Measurements from ENCODE around the gene FMO4.
"Not testable (repeated sequence)": the region's sequence is repeated elsewhere in the genome, so short reads cannot be mapped to it uniquely, and the experiment has no call there.

FMO4 gene

DNA sequence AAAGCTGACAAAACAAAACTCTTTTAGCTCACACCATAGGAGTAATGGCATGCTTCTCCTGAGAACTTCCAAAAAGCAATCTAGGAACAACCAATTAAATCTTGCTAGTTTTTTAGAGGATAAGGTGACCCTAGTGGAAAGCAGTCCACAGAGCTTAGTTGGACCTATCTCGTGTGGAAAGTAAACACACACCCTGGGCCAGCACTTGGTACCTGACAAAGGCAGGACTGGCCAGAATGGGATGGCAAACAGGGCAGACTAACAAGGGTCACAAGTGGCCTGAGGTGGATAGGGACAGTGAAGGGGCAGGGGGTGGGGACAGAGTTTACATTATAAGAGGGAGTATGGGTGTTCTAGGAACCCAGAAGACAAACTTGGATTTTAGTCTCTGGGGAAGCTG, 22.0 kb downstream of the FMO4 start:
- DNase-seq = no peak

DNA sequence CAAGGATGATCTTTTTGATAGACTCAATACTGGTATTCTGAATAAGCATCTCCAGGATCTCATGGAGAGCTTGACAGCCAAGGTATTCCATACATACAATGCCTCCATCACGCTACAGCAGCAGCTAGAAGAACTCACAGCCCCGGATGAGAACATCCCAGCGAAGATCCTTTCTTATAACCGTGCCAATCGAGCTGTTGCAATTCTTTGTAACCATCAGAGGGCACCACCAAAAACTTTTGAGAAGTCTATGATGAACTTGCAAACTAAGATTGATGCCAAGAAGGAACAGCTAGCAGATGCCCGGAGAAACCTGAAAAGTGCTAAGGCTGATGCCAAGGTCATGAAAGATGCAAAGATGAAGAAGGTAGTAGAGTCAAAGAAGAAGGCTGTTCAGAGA, 25.4 kb downstream of the FMO4 start:
- DNase-seq = not testable (repeated sequence)

DNA sequence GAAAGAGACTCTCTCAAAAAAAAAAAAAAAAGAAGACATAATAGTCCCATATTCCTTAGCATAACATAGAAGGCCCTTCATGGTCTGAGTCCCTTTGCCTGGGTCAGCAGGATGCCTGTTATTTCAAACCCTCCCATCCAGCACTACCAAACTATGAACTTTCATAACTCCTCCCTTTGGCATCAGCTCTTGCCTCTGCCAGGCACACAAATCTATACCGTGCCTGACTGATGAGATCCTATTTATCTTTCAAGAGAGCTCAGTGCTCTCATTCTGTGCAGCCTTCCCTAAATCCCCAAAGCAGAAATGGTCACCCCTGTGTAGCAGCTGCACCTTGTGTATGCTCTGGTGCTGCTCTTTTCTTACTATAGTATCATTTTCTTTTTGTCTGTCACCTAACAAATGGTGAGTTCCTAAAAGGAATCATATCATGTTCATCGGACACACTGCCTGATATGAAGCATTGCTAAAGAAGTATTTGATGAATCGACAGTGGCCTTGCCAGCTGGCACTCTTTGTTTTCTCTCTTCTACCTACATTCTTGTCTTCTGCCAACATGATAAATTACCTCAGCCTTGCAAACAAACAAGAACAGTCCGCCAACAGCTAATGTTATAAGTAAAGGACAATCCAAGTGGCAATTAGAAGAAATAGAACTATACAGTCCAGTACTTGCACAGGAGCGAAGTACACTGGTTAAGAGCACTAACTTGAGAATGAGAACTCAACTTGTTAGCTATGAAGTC, 29.9 kb downstream of the FMO4 start:
- DNase-seq = no peak

DNA sequence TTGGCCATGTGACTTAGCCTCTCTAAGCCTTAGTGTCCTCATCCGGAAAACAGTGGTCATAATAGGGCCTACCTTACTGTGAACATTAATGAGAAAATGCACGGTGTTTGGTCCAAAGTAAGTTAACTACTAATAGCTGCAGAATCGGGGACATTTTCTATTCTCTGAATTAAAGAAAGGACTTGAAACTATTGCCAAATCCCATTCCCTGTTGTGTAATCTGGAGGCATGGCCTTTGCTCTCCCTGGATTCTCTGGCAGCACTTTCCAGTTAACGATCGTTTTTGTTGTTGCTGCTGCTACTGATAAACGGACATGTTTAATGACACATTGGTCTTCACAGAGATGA, 30.5 kb downstream of the FMO4 start:
- DNase-seq = no peak

DNA sequence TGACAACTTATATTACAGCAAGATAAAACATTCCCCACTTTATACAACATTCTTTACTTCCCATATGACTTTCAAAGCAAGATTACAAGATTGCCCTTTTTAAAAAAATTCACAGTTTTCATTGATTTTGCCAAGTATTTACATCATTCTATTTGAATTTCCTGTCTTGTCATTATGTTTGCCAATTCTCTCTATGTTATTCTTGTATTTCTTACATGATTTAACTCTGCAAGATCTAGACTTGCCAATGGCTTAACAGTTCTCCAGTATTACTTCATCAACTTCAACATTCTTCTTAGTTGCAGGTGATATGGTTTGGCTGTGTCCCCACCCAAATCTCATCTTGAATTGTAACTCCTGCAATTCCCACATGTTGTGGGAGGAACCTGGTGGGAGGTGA, 31.6 kb downstream of the FMO4 start:
- DNase-seq = no peak

DNA sequence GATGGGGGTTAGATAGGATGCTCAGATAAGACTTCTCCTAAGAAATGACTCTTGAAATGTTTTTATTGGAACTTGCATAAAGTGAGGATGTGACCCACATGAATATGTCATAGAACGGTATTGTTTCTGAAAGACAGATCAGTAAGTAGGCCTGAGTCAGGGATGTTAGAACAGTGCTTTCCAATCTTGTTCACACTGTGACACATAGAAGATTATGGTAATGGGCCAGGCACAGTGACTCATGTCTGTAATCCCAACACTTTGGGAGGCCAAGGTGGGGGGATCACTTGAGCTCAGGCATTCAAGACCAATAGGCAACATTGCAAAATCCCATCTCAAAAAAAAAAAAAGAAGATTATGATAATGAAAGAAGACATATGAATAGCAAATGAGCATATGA, 32.9 kb downstream of the FMO4 start:
- DNase-seq = no peak

DNA sequence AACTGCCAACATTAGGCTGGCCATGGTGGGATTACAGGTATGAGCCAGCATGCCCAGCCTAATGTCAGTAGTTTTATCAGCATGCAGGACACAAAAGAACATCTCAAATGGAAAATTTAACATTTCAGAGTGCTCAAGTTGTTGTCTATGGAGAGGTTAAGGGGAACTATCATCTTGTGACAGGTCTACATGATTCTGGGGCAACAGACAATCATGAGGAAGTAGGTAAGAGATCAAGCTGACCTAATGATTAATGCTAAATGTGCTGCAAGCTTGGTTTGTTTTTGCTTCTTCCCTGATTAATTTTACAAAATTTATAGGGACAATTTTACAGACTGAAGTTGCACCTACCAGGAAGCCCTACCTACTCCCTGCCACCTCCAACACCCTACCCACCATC, 36.6 kb downstream of the FMO4 start:
- DNase-seq = no peak

DNA sequence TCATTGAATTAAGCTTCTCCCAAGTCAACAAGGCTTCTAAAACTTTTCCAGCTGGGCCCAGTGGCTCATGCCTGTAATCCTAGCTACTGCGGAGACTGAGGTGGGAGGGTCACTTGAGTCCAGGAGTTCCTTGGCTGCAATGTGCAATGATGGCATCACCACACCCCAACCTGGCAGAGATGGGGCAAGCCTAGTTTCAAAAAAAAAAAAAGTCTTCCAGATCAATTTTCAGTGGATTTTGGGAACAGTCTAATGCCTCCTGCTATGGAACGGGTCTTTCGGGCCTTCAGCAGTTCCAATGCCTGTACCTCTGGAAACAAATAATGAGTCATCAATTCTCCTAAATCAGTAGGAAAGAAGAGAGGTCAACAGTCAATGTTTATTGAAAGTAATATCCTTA, 38.0 kb downstream of the FMO4 start:
- no peak for DNase-seq

DNA sequence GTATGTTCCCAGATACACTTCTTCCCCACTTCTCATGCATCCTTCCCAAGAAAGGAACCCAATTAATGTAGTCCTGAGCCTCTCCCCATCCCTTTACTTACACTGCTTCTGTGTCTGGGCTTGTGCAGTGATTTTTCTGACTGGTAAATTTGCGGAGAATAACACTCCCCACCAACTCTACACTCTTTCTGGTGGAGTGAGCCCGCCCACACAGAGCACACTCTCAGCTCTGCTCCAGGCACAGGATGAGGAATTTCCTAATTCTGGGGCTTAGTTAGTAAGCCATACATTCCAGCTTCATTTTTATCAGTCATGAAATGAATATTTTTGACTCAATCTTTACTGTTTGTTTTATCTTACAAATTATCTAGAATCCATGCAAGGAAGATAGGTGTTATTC, 38.6 kb downstream of the FMO4 start:
- no peak for DNase-seq

DNA sequence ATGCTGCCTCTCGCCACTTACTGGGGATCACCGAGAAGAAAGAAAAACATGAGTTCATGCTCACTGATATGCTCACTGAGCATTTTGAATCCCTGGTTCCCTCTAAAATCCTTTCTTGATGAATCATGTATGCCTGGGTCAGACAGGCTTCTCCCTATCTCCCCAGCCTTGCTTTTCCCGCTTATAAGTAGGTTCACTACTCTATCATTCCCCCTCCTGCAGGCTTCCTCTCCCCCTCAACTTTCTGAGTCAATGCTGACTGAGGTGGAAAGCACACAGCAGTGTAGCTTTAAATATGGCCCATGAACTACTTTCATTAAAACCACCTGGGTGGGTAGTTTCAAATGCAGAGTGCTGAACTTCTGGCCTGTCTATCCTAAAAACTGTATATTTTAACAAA, 41.7 kb downstream of the FMO4 start:
- DNase-seq = no peak

DNA sequence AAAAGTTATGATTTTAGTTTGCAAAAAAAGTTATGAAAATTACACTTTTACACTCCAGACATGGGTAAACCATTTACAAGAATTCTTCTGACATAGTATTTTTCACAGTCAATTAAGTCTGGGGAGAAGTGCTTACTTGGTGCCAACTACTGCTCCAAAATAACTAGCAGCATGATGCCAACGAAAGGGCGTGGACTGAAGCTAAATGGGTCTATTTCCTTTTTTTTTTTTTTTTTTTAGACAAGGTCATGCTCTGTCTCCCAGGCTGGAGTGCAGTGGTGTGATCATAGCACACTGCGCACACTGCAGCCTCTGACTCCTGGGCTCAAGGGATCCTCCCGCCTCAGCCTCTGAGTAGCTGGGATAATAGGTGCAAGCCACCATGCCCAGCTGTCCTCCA, 43.2 kb downstream of the FMO4 start:
- DNase-seq = no peak

DNA sequence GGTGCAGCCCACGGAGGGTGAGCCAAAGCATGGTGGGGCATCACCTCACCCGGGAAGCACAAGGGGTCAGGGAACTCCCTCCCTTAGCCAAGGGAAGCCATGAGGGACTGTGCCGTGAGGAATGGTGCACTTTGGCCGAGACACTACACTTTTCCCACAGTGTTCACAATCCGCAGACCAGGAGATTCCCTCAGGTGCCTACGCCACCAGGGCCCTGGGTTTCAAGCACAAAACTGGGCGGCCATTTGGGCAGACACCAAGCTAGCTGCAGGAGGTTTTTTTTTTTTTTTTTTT, 45.3 kb downstream of the FMO4 start:
- not testable (repeated sequence) for DNase-seq

DNA sequence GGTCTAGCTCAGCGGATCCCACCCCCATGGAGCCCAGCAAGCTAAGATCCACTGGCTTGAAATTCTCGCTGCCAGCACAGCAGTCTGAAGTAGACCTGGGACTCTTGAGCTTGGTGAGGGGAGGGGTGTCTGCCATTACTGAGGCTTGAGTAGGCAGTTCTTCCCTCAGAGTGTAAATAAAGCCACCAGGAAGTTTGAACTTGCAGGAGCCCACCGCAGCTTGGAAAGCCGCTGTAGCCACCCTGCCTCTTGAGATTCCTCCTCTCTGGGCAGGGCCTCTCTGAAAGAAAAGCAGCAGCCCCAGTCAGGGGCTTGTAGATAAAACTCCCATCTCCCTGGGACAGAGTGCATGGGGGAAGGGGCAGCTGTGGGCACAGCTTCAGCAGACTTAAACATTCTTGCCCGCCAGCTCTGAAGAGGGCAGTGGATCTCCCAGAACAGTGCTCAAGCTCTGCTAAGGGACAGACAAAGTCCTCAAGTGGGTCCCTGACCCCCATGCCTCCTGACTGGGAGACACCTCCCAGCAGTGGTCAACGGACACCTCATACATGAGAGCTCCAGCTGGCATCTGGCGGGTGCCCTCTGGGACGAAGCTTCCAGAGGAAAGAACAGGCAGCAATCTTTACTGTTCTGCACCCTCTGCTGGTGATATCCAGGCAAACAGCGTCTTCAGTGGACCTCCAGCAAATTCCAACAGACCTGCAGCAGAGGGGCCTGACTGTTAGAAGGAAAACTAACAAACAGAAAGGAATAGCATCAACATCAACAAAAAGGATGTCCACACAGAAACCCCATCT, 45.9 kb downstream of the FMO4 start:
- not testable (repeated sequence) for DNase-seq

DNA sequence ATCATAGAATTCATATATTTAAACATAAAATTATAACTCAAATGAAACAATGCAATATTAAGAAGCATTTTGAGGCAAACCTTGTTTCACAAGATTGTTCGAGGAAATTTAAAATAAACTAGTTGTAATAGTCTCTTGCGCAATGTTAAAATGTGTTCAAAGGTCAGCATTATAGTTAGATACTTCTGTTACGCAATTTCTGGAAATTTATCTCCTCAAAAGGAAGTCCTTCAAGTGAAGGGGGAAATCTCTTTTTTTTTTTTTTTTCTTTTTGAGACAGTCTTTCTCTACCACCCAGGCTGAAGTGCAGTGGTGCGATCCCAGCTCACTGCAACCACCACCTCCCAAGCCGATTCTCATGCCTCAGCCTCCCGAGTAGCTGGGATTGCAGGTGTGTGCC, 52.1 kb downstream of the FMO4 start:
- DNase-seq = no peak

DNA sequence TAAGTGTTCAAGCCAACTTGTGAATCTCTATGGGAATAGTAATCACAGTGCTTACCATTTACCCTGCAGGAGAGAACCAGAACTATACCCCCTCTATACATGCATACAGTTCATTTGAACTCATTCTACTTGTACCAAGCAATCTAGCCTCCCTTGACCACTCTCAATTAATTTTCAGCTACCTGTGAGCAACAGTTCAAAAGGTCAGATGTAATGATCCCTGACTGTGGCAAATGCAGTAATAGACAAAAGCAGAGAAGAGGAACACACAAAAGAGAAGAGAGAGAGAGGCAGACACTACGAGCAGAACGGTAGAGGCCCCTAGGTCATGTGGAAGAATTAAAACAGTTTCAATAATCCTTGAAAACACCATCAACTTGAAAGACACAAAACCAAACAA, 52.8 kb downstream of the FMO4 start:
- DNase-seq = no peak

DNA sequence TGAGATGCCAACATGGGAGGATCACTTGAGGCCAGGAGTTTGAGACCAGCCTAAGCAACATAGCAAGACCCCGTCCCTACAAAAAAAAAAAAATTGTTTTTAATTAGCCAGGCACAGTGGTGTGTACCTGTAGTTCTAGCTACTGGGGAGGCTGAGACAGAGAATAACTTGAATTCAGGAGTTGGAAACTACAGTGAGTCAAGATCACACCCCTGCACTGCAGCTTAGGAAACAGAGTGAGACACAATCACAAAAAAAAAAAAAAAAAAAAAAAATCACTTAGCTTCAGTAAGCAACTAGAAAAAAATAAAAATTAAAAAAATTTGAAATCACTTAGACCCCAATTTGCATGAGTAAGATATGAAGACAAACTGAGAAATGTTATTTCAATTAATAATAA, 53.5 kb downstream of the FMO4 start:
- no peak for DNase-seq

DNA sequence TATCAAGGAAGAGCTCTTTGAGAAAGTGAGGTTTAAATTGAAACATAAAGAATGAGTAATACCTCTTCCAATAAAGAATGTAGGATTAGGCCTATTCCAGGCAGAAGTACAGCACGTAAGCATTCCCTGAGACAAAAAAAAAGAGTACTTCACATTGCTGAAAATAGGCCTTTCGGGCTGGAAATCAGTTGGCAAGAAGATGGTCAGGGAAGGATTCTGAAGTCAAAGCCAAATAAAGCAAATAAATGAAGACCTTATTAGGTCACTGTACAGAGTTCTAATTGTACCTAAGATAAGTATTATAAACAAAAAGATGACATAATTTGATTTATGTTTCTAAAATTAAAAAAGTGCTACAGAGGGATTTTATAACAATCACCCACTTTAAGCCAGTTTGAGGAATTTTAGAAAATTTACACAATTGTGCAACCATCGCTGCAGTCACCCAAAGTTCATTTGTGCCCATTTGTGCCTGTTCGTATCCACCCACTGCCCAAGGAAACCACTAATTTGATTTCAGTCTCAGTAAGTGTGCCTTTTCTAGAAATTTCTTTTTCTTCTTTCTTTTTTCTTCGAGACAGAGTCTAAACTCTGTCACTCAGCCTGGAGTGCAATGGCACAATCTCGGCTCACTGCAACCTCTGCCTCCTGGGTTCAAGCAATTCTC, 58.6 kb downstream of the FMO4 start:
- no peak for DNase-seq

DNA sequence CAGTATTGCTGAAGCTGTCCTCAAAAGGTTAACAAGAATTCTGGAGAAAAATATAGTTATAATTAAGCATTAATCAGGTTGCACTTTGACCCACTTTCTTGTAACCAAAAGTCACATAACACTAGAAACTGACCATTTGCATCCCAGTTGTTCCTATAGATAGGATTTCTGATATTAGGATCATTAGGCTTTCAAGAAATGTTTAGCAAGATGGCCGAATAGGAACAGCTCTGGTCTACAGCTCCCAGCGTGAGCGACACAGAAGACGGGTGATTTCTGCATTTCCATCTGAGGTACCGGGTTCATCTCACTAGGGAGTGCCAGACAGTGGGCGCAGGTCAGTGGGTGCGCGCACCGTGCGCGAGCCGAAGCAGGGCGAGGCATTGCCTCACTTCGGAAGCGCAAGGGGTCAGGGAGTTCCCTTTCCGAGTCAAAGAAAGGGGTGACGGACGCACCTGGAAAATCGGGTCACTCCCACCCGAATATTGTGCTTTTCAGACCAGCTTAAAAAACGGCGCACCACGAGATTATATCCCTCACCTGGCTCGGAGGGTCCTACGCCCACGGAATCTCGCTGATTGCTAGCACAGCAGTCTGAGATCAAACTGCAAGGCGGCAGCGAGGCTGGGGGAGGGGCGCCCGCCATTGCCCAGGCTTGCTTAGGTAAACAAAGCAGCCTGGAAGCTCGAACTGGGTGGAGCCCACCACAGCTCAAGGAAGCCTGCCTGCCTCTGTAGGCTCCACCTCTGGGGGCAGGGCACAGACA, 59.6 kb downstream of the FMO4 start:
- not testable (repeated sequence) for DNase-seq

DNA sequence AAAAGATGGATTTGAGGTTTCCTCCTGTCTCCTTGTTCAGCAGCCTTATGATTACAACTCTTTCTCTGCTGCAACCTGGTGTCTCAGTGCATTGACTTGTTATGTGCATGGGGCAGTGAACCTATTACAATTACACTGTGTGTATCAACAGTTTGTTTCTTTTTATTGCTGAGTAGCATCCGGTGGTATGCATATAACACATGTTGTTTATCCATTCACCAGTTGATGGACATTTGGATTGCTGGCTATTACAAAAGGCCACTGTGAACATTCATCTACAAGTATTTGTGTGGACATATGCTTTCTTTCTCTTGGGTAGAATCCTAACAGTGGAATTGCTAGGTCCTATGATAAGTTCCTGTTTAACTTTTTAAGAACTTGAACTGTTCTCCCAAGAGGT, 65.9 kb downstream of the FMO4 start:
- DNase-seq = no peak

DNA sequence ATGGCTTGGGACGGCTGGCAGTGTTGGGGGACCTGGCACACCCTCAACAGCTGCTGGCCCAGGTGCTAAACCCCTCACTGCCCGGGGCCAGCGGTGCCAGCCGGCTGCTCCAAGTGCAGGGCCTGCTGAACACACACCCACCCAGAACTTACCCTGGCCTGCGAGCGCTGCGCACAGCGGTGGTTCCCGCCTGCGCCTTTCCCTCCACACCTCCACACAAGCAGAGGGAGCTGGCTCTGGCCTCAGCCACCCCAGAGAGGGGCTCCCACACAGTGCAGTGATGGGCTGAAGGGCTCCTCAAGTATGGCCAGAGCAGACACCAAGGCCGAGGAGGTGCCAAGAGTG, 67.9 kb downstream of the FMO4 start:
- no peak for DNase-seq

DNA sequence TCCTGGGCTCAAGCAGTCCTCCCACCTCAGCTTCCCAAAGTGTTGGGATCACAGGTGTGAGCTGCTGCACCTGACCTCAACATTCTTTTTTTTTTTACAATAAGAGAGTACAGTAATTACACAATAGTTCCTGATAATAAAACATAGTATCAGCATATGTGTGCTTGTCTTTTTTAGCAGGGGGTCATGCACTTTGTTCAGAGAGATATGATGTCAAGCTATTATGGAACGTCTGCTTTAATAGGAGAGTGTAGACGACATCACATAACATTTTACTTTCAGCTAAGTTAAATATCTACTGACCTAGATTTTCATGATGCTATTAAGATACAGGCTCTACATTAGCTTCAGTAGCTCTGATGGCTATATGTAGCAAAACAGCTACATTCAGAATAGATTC, 70.5 kb downstream of the FMO4 start:
- DNase-seq = no peak

DNA sequence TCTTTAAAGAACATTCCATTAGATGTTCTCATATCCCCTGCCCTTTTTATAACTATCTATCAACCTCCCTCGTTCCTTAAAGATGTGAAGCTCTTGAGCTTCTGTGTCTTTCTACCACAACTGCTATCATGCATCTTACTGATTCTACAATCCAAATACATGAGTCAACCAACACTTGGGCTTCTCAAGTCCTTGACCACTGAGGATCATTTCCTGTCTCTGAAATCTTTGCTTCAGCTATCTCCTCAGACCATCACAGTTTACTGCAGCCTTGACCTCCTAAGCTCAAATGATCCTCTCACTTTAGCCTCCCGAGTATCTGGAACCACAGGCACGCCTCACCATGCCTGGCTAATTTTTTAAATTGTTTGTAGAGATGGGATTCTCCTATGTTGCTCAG, 75.2 kb downstream of the FMO4 start:
- DNase-seq = no peak

DNA sequence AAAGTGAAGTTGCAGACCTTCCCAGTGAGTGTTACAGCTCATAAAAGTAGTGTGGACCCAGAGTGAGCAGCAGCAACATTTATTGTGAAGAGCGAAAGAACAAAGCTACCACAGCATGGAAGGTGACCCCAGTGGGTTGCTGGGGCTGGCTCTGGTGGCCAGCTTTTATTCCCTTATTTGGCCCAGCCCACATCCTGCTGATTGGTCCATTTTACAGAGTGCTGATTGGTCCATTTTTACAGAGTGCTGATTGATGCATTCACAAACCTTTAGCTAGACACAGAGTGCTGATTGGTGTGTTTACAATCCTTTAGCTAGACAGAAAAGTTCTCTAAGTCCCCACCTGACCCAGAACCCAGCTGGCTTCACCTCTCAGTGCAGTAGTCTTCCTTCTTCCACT, 76.8 kb downstream of the FMO4 start:
- DNase-seq = not testable (repeated sequence)

All from activated CD4-positive, alpha-beta T cell treated with anti-CD3 and anti-CD28 coated beads, Interleukin-2, amount 50 U/mL, for 16 hours (primary cell).